A549 (cell line): ENCODE measurements around the gene CEACAM20.

Source experiments
- CHD2 ChIP-seq: fragments of 150-350 bp; IDR thresholded peaks from 2 replicates; pipeline ENCODE4 v1.6.1; 2014; ENCODE audit warnings: low read length; ENCODE audit not compliant: partially characterized antibody
- CTCF ChIP-seq: fragments of >200 bp; sonication (Bioruptor Twin); formaldehyde crosslinking; IDR thresholded peaks from 3 replicates; pipeline ENCODE4 v1.5.1; 2016
- KDM5A ChIP-seq: fragments of 200-600 bp; sonication (generic); IDR thresholded peaks from 2 replicates; pipeline ENCODE4 v1.6.1; 2016; ENCODE audit warnings: antibody characterized with exemption, mild to moderate bottlenecking
- PHF8 ChIP-seq: fragments of 200-600 bp; sonication (generic); IDR thresholded peaks from 2 replicates; pipeline ENCODE4 v1.6.1; 2016; ENCODE audit warnings: low read depth, mild to moderate bottlenecking, antibody characterized with exemption, moderate library complexity, borderline replicate concordance
- REST ChIP-seq: fragments of 200-600 bp; sonication (generic); IDR thresholded peaks from 2 replicates; pipeline ENCODE4 v1.6.1; 2016; ENCODE audit warnings: antibody characterized with exemption, mild to moderate bottlenecking, moderate library complexity
- RFX5 ChIP-seq: fragments of 450-650 bp; IDR thresholded peaks from 2 replicates; pipeline ENCODE4 v1.7.1; 2014; ENCODE audit warnings: antibody characterized with exemption, mild to moderate bottlenecking, moderate library complexity
- SMC3 ChIP-seq: fragments of >200 bp; sonication (Bioruptor Twin); formaldehyde crosslinking; IDR thresholded peaks from 3 replicates; pipeline ENCODE4 v1.6.1; 2018; ENCODE audit warnings: inconsistent platforms
- TF ChIP-seq, protein P1 (sequence below): IDR thresholded peaks from 2 replicates; pipeline ENCODE4 v1.6.1; 2012

GRCh38 chr19:44574186-44574950 is 44.9 kb upstream of the CEACAM20 start:
- TF ChIP-seq REST, result no peak
- TF ChIP-seq CTCF, result no peak
- TF ChIP-seq, protein P1, sequence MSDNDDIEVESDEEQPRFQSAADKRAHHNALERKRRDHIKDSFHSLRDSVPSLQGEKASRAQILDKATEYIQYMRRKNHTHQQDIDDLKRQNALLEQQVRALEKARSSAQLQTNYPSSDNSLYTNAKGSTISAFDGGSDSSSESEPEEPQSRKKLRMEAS, result no peak
- no peak for TF ChIP-seq RFX5
- TF ChIP-seq SMC3, result no peak
- no peak for TF ChIP-seq PHF8
- no peak for TF ChIP-seq KDM5A
- no peak for TF ChIP-seq CHD2
